GM06990 (cell line): ENCODE results near the gene SDCCAG8.

Source experiments
- DNase-seq: peaks from one replicate; pipeline ENCODE4 v3.0.0-alpha.2; 2011; ENCODE audit not compliant: insufficient read length; ENCODE audit errors: extremely low read depth
- H3K27me3 ChIP-seq: replicated peaks from 2 replicates; pipeline ENCODE4 v1.6.0; 2011; ENCODE audit warnings: low read length; ENCODE audit not compliant: control insufficient read depth, insufficient read depth
- H3K36me3 ChIP-seq: 2 replicates; pipeline ENCODE4 v1.5.1; 2011; ENCODE audit warnings: low read length; ENCODE audit not compliant: control insufficient read depth, insufficient read depth
- H3K4me3 ChIP-seq: replicated peaks from 2 replicates; pipeline ENCODE4 v1.5.1; 2011; ENCODE audit warnings: low read depth, mild to moderate bottlenecking, control low read depth, low read length
- TF ChIP-seq, protein P1 (sequence below): IDR thresholded peaks from 2 replicates; pipeline ENCODE4 v1.5.1; 2011; ENCODE audit warnings: low read length, control low read depth, mild to moderate bottlenecking, inconsistent platforms; ENCODE audit not compliant: insufficient read depth, poor library complexity, severe bottlenecking

SDCCAG8 gene

DNA sequence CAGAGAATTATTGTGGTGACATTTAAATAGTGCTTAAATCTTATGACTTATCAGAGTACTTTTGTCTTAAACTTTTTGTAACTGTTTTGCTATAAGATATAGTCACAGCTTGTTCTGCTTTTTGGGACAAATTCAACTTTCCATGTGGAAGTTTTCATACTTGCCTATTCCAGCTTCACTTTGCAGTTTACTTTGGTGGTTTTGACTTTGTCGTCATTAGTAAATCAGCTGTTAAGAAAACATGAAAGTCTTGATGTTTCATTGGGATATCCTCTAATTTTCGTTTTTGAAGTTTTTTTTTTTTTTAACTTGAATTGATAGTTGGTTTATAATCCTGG, 31.3 kb downstream of the SDCCAG8 start:
- no peak for DNase-seq
- no peak overlapping the region for H3K4me3 ChIP-seq
- H3K36me3 ChIP-seq = no peaks in the 10 kb centered on the region
- no peaks in the 10 kb centered on the region for H3K27me3 ChIP-seq
- TF ChIP-seq, protein P1, sequence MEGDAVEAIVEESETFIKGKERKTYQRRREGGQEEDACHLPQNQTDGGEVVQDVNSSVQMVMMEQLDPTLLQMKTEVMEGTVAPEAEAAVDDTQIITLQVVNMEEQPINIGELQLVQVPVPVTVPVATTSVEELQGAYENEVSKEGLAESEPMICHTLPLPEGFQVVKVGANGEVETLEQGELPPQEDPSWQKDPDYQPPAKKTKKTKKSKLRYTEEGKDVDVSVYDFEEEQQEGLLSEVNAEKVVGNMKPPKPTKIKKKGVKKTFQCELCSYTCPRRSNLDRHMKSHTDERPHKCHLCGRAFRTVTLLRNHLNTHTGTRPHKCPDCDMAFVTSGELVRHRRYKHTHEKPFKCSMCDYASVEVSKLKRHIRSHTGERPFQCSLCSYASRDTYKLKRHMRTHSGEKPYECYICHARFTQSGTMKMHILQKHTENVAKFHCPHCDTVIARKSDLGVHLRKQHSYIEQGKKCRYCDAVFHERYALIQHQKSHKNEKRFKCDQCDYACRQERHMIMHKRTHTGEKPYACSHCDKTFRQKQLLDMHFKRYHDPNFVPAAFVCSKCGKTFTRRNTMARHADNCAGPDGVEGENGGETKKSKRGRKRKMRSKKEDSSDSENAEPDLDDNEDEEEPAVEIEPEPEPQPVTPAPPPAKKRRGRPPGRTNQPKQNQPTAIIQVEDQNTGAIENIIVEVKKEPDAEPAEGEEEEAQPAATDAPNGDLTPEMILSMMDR = no peak

DNA sequence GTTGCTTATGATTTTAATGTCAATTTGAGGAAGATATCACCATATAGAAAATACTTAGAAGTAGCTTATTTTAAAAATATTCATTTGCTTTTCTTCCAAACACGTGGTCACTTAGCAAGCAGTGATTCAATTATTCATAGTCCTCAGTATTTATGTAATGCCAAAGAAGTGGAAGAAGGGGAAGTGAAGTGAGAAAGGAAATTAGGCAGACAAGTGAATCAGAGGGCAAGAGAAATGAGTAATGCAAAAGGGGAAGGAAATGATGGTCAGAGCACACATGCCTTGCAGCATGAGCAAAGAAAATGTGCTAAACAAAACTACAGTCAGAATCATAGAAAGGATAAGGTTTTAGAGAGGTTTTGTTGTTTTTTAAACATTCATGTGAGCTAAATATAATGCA, 31.8 kb downstream of the SDCCAG8 start:
- Histone ChIP-seq H3K36me3 (no peaks in the 10 kb centered on the region), H3K27me3 (no peaks in the 10 kb centered on the region), H3K4me3 (no peak overlapping the region)
- TF ChIP-seq, protein P1 = no peak
- DNase-seq = peak; percentile 57

DNA sequence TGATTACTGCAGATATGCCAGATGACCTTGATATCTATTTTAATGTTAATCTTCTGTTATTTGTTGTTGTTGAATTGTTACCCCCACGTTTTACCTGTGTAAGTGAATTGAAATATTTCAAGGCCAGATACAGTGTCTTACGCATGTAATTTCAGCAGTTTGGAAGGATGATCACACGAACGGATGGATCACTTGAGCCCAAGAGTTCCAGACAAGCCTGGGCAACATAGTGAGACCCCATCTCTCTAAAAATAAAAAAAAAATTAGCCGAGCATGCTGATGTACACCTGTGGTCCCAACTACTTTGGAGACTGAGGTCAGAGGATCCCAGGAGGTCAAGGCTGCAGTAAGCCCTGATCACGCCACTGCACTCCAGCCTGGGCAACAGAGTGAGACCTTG, 32.2 kb downstream of the SDCCAG8 start:
- TF ChIP-seq, protein P1 = no peak
- Histone ChIP-seq H3K4me3 (no peak overlapping the region), H3K36me3 (no peaks in the 10 kb centered on the region), H3K27me3 (no peaks in the 10 kb centered on the region)
- no peak for DNase-seq

DNA sequence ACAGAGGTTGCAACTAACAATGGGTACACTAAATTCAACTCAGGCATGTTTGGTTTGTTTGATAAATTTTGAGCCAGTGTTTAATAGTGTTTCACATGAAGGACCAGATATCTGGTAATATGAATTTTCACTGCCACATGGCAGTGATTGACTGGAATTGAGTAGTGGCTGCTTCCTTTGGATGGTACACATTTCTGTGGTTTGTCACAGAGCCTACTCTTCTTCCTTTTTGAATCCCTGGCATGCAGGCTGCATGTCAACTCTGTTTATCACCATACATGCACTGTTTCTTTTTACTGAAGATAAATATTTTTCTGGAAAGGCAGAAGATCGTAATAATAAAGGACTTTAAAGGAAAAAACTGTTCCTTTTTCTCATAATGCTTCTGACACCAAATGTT, 35.5 kb downstream of the SDCCAG8 start:
- DNase-seq = no peak
- no peak overlapping the region for H3K4me3 ChIP-seq
- TF ChIP-seq, protein P1 = no peak
- no peaks in the 10 kb centered on the region; the same call in 1 of the 2 replicates for H3K36me3 ChIP-seq
- no peaks in the 10 kb centered on the region for H3K27me3 ChIP-seq

DNA sequence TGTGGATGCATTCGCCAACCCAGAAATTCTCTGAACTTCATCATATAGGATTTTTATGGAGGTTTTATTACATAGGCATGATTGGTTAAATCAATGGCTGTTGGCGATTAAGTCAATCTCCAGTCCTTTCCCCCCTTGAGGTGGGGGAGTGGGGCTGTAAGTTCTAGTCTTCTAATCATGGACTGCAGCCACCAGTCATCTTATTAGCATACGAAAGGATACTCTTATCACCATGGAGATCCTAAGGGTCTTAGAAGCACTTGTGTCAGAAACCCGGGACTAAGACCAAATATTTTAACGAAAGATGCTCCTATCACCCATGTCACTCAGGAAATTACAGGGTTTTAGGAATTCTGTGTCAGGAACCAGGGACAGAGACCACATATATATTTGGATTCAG, 36.3 kb downstream of the SDCCAG8 start:
- no peak for DNase-seq
- TF ChIP-seq, protein P1 = no peak
- no peaks in the 10 kb centered on the region; the same call in 1 of the 2 replicates for H3K36me3 ChIP-seq
- H3K27me3 ChIP-seq = no peaks in the 10 kb centered on the region
- H3K4me3 ChIP-seq = no peak overlapping the region
